GM19395 (cell line): ENCODE data around the gene SLC28A1.
"Not testable (repeated sequence)": the region's sequence is repeated elsewhere in the genome, so short reads cannot be mapped to it uniquely, and the experiment has no call there.

Experiments used
- ATAC-seq: cut with Tn5 transposase; IDR thresholded peaks from one replicate; pipeline ENCODE4 v1.9.1; 2021; ENCODE audit warnings: mild to moderate bottlenecking, moderate library complexity; ENCODE audit not compliant: unreplicated experiment

Gene SLC28A1

DNA sequence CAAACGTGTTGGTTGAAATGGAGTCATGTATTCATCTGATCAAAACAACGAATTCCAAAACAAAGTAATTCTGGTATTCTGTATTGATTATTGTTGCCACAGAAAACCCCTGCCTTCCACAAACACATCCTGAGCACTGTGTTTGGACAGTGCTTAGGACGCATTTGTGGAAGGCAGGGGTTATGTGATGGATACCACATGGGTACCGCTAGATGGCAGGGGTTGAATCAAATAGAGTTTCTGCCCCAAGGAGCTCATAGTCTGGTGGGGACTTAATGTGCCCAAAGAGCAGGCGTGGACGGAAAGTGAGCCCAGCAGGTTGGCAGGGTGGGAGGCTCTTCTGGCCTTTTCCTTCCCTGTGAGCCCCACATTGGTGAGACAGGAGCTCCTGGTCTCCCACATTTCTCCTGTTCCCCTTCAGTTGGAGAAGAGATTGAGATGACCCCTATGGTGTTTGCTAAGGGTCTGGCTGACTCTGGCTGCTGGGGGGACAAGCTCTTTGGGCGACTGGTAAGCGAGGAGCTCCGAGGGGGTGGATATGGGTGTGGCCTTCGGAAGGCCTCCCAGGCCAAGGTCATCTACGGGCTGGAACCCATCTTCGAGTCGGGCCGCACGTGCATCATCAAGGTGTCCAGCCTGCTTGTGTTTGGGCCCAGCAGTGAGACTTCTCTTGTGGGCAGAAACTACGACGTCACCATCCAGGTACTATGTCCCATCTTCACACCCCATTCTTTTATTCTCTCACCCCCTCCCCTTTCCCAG, 22.1 kb upstream of the SLC28A1 start:
- ATAC-seq, result no peak

- no peak for ATAC-seq
Observed at GRCh38 chr15:84863565-84864443, 20.7 kb upstream of the SLC28A1 start.

DNA sequence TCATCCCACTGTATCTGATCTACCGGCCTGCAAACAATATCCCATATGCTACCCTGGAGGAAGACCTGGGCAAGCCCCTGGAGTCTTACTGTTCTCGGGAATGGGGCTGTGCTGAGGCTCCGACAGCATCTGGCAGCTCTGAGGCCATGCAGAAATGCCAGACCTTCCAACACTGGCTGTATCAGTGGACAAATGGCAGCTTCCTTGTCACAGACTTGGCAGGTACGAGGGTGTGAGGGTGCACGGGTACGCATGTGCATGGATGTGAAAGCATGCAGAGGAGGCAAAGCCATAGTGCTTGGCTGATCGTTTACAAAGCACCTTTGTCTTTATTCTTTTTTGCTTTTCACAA, 20.0 kb upstream of the SLC28A1 start:
- ATAC-seq, result no peak

DNA sequence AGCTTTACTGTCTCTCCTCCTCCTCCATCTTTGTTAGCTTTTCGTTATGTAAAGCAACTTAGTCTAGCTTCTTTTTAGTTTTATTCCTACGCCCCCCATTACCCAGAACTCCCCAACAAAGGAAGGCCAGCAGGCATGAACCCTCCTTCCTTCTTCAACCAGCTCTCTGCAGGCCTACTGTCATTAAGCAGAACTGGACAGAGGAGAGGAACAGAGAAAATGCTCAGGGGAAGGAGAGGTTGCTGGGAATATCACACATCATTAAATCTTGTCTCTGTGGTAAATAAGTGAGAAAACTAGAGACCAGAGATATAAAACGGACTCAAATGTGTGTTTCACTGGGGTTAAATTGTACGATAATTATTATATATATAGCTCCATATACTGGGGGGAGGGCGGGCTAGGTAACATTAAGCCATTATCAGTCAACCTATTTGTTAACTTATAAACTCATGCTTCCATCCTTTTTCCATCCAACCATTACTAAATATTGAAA, 19.3 kb upstream of the SLC28A1 start:
- no peak for ATAC-seq

GRCh38 chr15:84868037-84868880, 16.2 kb upstream of the SLC28A1 start:
- no peak for ATAC-seq

GRCh38 chr15:84869510-84869909, 15.0 kb upstream of the SLC28A1 start:
- ATAC-seq, result no peak

DNA sequence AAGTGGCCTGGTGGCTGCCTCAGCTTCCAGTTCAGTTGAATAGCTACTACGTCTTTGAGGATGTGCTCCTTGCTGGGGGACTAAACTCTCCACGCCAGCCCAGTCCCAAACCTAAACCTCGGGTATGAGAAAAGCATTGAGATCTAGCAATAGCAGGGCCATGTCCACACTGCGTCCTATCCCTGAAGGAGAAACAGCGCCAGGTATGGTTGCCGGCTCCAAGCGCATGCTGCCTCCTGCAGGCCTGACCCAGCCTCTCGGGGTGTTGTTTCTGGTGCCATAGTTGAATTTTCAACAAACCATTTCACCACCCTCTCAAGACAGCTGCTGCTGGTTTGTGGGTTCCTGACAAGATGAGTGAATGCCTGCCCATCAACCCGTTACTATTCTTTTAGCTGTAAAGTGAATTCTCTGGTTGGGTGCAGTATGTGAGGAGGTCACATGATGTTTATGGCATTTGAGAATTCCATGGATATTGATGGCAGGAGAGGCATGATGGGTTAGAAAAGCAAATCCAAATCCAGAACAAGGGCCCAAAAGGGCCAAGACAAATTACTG, 13.0 kb upstream of the SLC28A1 start:
- ATAC-seq, result no peak

DNA sequence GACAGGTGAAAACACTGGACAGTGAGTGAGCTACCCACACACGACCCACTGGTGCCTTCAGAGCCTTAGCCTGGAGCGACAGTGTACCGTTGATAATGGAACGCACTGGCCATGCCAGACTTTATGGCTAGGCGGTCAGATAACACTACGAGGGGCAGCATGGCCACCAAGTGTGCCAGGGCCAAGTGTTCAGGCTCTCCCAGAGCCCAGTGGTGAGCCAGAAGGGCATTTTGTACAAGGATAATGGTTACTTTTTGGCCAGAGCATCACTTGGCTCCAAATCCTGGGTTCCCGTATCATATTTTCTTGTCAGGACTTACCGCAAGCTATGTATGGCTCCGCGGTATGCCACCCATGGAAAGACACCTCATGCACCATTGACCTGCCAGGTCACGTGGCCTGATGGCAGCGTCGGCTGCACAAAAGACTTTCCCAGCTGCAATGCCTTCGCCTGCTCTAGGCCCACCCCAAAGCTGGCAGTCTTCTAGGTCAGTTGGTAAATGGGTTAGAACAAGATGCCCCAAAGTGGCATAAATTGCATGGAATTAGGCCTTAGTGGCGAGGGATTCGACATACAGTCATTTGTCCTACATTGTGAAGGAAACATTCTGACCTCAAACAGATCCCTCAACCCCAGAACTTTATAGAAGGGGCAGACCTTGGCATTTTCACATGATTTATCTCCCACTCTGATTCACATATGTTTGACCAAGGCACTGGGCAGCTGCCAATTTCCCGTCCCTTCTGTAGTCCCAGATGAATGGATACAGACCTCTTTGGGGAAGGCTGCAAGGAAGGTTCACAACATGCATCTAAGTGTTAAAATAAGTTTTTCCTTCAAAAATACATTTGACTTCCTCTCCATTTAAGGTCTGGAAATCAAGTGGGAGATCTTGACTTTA, 12.2 kb upstream of the SLC28A1 start:
- ATAC-seq, result no peak

DNA sequence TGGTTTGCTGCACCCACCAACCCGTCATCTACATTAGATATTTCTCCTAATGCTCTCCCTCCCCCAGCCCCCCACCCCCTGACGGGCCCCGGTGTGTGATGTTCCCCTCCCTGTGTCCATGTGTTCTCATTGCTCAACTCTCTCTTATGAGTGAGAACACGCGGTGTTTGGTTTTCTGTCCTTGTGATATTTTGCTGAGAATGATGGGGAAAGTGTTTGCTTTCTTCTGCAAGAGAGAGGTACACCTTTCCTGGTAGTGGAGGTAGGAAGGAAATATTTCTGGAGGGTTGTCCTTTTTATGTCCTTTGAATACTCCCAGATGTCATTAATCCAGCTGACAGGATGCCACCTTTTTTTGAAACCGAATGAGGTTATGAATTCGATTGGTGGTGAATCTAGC, 10.5 kb upstream of the SLC28A1 start:
- no peak for ATAC-seq

DNA sequence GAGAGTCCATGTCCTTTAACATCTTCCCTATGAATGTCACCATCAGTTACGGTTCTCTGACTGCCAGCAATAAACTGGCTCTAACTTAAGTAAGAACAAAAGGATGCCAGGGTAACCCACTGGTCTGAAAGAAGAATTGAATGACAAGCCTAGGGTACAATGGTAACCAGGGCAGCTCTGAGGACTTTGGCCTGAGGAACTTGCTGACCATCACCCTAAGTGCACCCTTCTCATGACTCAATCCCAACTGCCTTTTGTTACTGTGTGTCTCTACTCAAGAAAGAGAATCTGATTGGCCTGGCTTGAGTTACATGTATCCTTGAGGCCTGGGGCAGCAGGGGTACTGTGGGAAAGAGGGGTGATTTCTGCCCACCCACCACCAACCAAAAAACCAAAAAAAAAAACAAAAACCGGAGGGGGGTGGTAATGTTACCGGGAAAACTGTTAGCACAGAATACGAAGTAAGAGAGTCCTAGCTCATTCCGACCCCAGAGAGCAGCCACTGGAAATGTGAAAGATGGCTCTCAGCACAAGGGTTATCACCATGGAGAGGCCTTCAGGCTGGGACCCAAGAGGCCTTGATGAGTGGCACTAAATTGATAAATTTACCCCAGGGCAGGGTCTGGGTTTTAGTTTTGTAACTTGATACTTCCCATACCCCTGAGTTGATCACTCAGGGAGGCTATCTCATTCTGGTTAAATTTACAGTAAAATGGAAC, 9.3 kb upstream of the SLC28A1 start:
- ATAC-seq, result no peak

DNA sequence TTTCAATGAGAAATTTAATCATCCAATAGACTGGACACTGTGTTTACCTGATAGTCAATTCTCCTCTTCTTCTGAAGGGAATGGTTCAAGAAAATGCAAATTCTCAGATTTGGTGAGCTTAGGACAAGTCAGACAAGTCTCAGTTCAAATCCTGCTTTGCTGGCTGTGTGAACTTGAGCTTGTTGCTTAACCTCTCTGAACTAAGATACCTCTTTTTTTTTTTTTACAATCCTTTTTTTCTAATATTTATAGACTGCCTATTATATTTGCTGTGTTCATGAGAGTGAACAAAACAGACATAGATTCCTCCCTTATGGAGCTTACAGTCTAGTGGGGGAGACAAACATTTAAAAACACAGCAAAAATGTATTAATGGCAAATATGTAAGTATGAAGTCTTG, 8.2 kb upstream of the SLC28A1 start:
- no peak for ATAC-seq

GRCh38 chr15:84877701-84878100, 6.8 kb upstream of the SLC28A1 start:
- ATAC-seq, result not testable (repeated sequence)

GRCh38 chr15:84878504-84878903, 6.0 kb upstream of the SLC28A1 start:
- ATAC-seq, result no peak

GRCh38 chr15:84879088-84879780, 5.2 kb upstream of the SLC28A1 start:
- no peak for ATAC-seq

GRCh38 chr15:84880007-84880406, 4.5 kb upstream of the SLC28A1 start:
- no peak for ATAC-seq

DNA sequence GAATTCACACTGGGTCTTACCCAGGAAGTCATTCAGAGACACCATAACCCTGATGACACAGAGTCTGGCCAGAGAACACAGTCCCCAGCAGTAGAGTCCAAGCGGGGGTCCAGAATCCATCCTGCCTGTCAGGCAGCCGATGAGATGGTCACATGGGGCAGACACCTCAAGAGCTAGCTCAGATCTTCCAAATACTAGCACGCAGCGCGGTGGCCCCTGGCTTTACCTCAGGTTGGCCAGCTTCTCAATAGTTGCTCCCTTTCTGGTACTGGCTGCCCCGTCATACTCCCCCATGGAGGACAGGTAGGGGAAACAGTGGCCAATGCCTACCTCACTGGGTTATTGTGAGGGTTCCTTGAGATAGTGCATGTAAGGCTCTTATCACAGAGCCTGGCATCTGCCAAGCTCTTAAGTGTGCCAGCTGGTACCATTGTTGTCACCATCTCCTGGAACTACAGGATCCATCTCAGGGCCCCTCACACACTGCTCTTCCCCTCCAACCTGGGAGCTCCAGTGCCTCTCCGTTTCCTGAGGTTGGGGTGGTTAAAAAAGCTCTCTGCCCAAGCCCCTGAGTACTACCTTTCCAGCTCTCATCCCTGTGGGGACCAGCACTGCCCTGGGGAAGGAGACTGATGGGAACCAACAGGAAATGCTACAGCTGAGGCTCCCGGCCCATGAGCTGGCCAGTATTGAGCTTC, 3.5 kb upstream of the SLC28A1 start:
- no peak for ATAC-seq

DNA sequence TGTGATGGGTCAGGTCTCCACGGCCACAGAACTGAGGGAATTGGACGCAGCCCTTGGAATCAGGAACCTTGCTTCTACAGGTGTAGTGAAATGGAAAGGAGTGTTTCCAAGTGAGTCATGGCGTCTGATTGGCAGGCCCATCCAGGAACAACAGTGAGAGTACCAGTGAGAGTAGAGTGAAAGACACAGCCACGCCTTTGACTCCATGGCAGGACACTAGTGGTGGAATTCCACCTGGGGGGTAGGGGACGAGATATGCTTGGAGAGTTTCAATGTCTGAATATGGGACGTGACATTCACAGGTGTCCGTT, 3.0 kb upstream of the SLC28A1 start:
- ATAC-seq, result no peak

GRCh38 chr15:84883466-84883865, 996 bp upstream of the SLC28A1 start:
- no peak for ATAC-seq
